Mesodermal cell (in vitro differentiated cells): ENCODE data around the gene AMACR.

ENCODE experiments used
- H3K27ac ChIP-seq: 2 replicates; pipeline ENCODE4 v1.7.0; 2013; ENCODE audit warnings: mild to moderate bottlenecking, low read depth, low read length, moderate library complexity; ENCODE audit not compliant: severe bottlenecking
- H3K36me3 ChIP-seq: 2 replicates; pipeline ENCODE4 v1.7.1; 2013; ENCODE audit warnings: mild to moderate bottlenecking, low read length, moderate library complexity; ENCODE audit not compliant: control insufficient read depth, insufficient read depth
- H3K4me1 ChIP-seq: one replicate; pipeline ENCODE4 v1.7.1; 2013; ENCODE audit warnings: mild to moderate bottlenecking, low read length; ENCODE audit not compliant: insufficient read depth, control insufficient read depth, poor library complexity, severe bottlenecking
- H3K4me3 ChIP-seq: 2 replicates; pipeline ENCODE4 v1.7.0; 2013; ENCODE audit warnings: low read length, control low read depth, mild to moderate bottlenecking; ENCODE audit not compliant: insufficient read depth, poor library complexity, severe bottlenecking; ENCODE audit errors: extremely low read depth
- H3K9me3 ChIP-seq: 2 replicates; pipeline ENCODE4 v1.7.1; 2013; ENCODE audit warnings: mild to moderate bottlenecking, low read length, moderate library complexity; ENCODE audit not compliant: control insufficient read depth
- WGBS, 2 experiments: methylation state at CpG; one replicate each; pipeline ENCODE4 v1.1.5; 2013; ENCODE audit warnings: missing lambda C conversion rate in 2 of 2; ENCODE audit not compliant: insufficient coverage in 2 of 2; 5-methylcytosine and 5-hydroxymethylcytosine counted together

Gene AMACR

GRCh38 chr5:34045996-34046395, 38.1 kb upstream of the AMACR start:
- H3K4me3 ChIP-seq = no peak overlapping the region
- no peak overlapping the region for H3K27ac ChIP-seq
- H3K36me3 ChIP-seq = no peaks in the 10 kb centered on the region
- no peaks in the 10 kb centered on the region for H3K4me1 ChIP-seq
- H3K9me3 ChIP-seq = no peaks in the 10 kb centered on the region

- H3K27ac ChIP-seq = no peak overlapping the region
- H3K4me3 ChIP-seq = no peak overlapping the region
- H3K36me3 ChIP-seq = no peaks in the 10 kb centered on the region
- no peaks in the 10 kb centered on the region for H3K4me1 ChIP-seq
- WGBS, 2 experiments = 87 to 96% methylated on average over 3 of the region's 3 CpGs
- no peaks in the 10 kb centered on the region for H3K9me3 ChIP-seq
These were observed 37.2 kb upstream of the AMACR start for GRCh38 chr5:34045023-34045422.

GRCh38 chr5:34043099-34043876, 35.4 kb upstream of the AMACR start, which contains the start of gene C1QTNF3:
TSS of gene C1QTNF3 (minus strand) at chr5:34043213. CDS start at chr5:34043125, 88 bp downstream.
- Histone ChIP-seq H3K36me3 (no peaks in the 10 kb centered on the region), H3K4me3 (no peak within 1 kb of the TSS), H3K9me3 (no peaks in the 10 kb centered on the region), H3K27ac (no peak within 1 kb of the TSS), H3K4me1 (peaks cover 6% of the 10 kb centered on the region)
- WGBS, 2 experiments = 82 to 92% methylated on average over 8 of the region's 10 CpGs

GRCh38 chr5:34042321-34042720, 34.5 kb upstream of the AMACR start:
- WGBS, 2 experiments = 96 to 99% methylated on average over 4 to 7 of the region's 7 CpGs
- H3K27ac ChIP-seq = no peak overlapping the region
- no peaks in the 10 kb centered on the region for H3K36me3 ChIP-seq
- H3K9me3 ChIP-seq = no peaks in the 10 kb centered on the region
- peaks cover 6% of the 10 kb centered on the region for H3K4me1 ChIP-seq
- H3K4me3 ChIP-seq = no peak overlapping the region

GRCh38 chr5:34041247-34041972, 33.6 kb upstream of the AMACR start:
- H3K4me1 ChIP-seq = peaks cover 6% of the 10 kb centered on the region
- no peak overlapping the region for H3K4me3 ChIP-seq
- no peaks in the 10 kb centered on the region for H3K9me3 ChIP-seq
- WGBS, 2 experiments = 100% methylated on average over 1 of the region's 1 CpG; no CpG with 5 or more reads in 1 of the 2 experiments
- H3K36me3 ChIP-seq = no peaks in the 10 kb centered on the region
- H3K27ac ChIP-seq = no peak overlapping the region

GRCh38 chr5:34040472-34040871, 32.6 kb upstream of the AMACR start:
- H3K4me1 ChIP-seq = peaks cover 6% of the 10 kb centered on the region
- WGBS, 2 experiments = 92 to 97% methylated on average over 3 of the region's 3 CpGs

GRCh38 chr5:34039398-34040157, 31.7 kb upstream of the AMACR start:
- peaks cover 6% of the 10 kb centered on the region for H3K4me1 ChIP-seq
- 90 to 97% methylated on average over 4 to 8 of the region's 10 CpGs for WGBS, 2 experiments
- H3K27ac ChIP-seq = no peak overlapping the region

More at GRCh38 chr5:34040472-34040871, 32.6 kb upstream of the AMACR start:
- Histone ChIP-seq H3K36me3 (no peaks in the 10 kb centered on the region), H3K27ac (no peak overlapping the region), H3K9me3 (no peaks in the 10 kb centered on the region), H3K4me3 (no peak overlapping the region)

GRCh38 chr5:34038838-34039237, 31.0 kb upstream of the AMACR start:
- H3K27ac ChIP-seq = no peak overlapping the region
- no peaks in the 10 kb centered on the region for H3K9me3 ChIP-seq
- no peak overlapping the region for H3K4me3 ChIP-seq
- H3K4me1 ChIP-seq = peaks cover 6% of the 10 kb centered on the region
- WGBS, 2 experiments = 79 to 100% methylated on average over 3 of the region's 4 CpGs
- no peaks in the 10 kb centered on the region for H3K36me3 ChIP-seq

More at GRCh38 chr5:34039398-34040157, 31.7 kb upstream of the AMACR start:
- no peaks in the 10 kb centered on the region for H3K36me3 ChIP-seq
- H3K4me3 ChIP-seq = no peak overlapping the region
- H3K9me3 ChIP-seq = no peaks in the 10 kb centered on the region

- no peaks in the 10 kb centered on the region for H3K9me3 ChIP-seq
- WGBS, 2 experiments = 88 to 94% methylated on average over 1 to 2 of the region's 2 CpGs
- H3K27ac ChIP-seq = no peak overlapping the region
- H3K36me3 ChIP-seq = no peaks in the 10 kb centered on the region
- H3K4me3 ChIP-seq = no peak overlapping the region
- peaks cover 6% of the 10 kb centered on the region for H3K4me1 ChIP-seq
These were observed 30.5 kb upstream of the AMACR start for GRCh38 chr5:34038390-34038789.

GRCh38 chr5:34037726-34038125, 29.9 kb upstream of the AMACR start:
- Histone ChIP-seq H3K9me3 (no peaks in the 10 kb centered on the region), H3K36me3 (no peaks in the 10 kb centered on the region), H3K4me3 (no peak overlapping the region), H3K4me1 (peaks cover 6% of the 10 kb centered on the region), H3K27ac (peak overlapping the region; percentile 7)
- 83 to 100% methylated on average over 2 to 3 of the region's 3 CpGs for WGBS, 2 experiments
